Brain pericyte (primary cell): ENCODE measurements around the gene FGF19.

Experiments
- DNase-seq: peaks from one replicate; pipeline ENCODE4 v3.0.0-alpha.2; 2012; ENCODE audit warnings: low read depth, low spot score

FGF19 gene

GRCh38 chr11:69656536-69657455 lies 47.0 kb downstream of the FGF19 start:
- no peak for DNase-seq

GRCh38 chr11:69655479-69656428 lies 48.1 kb downstream of the FGF19 start:
- DNase-seq, result no peak

- DNase-seq, result no peak
These were observed 49.0 kb downstream of the FGF19 start for GRCh38 chr11:69654660-69655478.

GRCh38 chr11:69654001-69654659 lies 49.7 kb downstream of the FGF19 start:
- DNase-seq, result no peak

GRCh38 chr11:69653406-69653960 lies 50.3 kb downstream of the FGF19 start:
- no peak for DNase-seq

GRCh38 chr11:69652999-69653398 lies 50.8 kb downstream of the FGF19 start:
- DNase-seq, result no peak

GRCh38 chr11:69651834-69652620 lies 51.8 kb downstream of the FGF19 start:
- DNase-seq, result no peak

GRCh38 chr11:69650832-69651344 lies 52.9 kb downstream of the FGF19 start:
- no peak for DNase-seq

- DNase-seq, result no peak
These were observed 53.6 kb downstream of the FGF19 start for GRCh38 chr11:69650081-69650831.

GRCh38 chr11:69649576-69649900 lies 54.3 kb downstream of the FGF19 start:
- DNase-seq, result no peak

GRCh38 chr11:69648679-69649575 lies 54.9 kb downstream of the FGF19 start:
- DNase-seq, result no peak
